GM21737 (cell line): ENCODE data around the gene SWT1.

ENCODE experiments used
- ATAC-seq: cut with Tn5 transposase; IDR thresholded peaks from one replicate; pipeline ENCODE4 v1.9.1; 2021; ENCODE audit warnings: mild to moderate bottlenecking, moderate library complexity; ENCODE audit not compliant: unreplicated experiment

The SWT1 gene, protein sequence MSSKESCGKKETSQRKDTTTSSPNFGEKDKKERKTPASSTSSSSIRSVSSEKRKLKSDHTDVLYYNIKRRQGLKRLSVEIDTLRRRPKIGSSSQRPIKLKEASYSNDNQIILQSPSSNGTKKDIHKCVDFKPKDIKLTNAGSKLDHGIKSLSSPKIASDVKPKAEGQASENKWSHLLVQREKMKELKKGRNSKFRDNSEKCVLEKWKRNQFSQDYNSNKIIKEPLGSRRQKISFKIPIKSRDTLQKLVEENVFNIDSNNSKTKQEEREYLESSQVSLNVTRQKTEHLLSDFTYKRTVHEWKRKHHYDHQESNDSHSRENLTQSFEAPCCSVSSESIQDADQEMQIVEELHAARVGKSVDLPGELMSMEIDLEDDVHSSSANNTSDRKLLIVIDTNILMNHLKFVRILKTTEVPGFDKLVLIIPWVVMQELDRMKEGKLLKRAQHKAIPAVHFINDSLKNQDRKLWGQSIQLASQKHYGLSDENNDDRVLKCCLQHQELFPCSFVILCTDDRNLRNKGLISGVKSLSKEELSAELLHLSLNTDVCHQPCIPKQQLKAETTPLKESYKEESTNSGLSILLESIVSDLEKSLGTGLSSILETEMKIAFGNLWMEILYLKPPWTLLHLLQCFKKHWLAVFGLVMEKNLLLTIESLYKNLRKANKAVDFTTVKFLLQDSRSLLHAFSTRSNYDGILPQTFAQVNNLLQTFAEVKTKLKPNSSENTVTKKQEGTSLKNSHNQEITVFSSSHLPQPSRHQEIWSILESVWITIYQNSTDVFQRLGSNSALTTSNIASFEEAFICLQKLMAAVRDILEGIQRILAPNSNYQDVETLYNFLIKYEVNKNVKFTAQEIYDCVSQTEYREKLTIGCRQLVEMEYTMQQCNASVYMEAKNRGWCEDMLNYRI

GRCh38 chr1:185156854-185157598 lies at the start of gene SWT1, which contains the start of gene TRMT1L:
SWT1 (plus strand) TSS chr1:185157167; CDS start chr1:185160842, 3,675 bp downstream.
TRMT1L (minus strand) TSS chr1:185156953; CDS start chr1:185156712, 241 bp downstream.
- ATAC-seq, result peak; percentile 93

GRCh38 chr1:185108321-185108720 lies 48.6 kb upstream of the SWT1 start:
- no peak for ATAC-seq

DNA sequence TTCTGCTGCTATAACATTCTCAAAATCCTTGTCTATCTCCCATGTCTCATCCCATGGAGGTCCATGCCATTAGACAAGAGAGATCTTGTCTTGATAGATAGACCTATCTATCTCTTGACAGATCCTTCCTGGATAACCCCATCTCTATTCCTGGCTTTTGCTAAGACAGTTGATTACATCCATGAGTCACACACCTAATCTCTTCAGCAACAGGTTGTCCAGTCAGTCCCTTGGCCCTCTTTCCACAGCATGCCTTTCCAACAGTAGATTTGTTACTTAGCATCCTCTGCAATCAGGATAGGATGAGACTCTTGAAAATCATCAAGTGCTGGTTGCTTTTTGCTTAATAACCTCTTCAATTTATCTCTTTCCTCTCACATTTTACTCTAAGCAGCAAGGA lies 46.8 kb upstream of the SWT1 start:
- no peak for ATAC-seq

- ATAC-seq, result no peak
Measured at GRCh38 chr1:185111873-185112272, 45.1 kb upstream of the SWT1 start.

- no peak for ATAC-seq
Measured at GRCh38 chr1:185112356-185112755, 44.6 kb upstream of the SWT1 start.

DNA sequence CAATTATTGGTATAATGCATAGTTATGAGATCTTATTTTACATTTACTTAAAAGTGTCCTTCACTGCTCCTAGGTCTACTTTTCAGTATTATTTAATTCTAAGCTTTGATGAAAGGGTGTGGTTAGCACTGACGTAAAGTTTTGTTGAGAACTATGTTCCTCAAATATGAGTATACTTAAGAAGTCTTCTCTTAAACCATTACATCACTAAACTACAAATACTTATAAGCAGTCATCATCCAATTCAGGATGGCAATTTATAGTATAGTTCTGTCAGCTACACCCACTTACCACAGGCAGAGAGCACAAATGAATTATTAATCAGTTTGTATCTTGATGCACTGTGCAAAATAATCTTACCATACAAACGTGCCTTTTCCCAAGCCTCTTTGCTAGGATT lies 27.3 kb upstream of the SWT1 start:
- no peak for ATAC-seq

GRCh38 chr1:185132534-185132933 lies 24.4 kb upstream of the SWT1 start:
- ATAC-seq, result no peak

DNA sequence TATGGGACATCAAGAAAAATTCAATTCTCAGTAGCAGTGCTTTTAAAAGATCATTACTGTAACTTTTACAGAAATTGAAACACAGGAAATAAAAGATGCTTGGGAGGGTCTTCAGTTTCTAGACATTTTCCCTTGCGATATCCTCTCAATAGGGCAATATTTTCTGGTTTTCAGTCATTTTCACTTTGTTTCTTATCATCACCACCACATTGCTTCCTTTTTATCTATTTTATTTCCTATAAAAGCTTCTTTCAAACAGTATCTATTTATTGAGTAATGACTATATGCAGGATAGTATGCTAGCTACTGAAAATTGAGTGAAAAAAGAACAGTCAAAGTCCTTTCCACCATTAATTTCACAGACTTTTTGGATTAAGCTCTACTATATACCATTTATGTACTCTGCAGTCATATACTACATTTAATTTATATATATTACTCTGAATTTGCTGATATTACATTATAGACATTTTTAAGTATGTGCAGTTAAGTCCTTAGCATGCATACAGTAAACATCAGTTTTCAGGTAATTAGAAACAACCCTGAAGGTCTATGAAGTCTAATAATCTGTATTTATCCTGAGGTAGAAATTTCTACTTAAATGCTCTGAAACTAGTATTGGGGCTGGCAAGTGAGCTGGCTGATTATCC lies 18.9 kb upstream of the SWT1 start:
- no peak for ATAC-seq

DNA sequence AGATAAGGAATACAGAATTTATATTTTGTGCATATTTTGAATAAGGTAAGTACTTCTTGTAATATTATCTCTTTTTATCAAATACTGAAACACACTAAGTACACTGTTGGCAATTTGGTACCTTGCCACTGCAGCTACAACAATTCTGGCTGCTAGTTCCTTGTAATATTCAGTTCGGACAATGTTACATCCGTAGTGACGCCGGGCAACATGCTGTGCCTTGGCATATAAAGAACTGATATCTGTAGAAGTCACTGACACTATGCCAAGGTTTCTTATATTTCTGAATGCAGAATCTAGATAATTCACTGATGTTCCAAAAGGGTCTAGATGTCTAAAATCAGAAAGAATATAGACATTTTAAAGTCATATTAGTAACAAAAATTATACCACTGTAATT lies 17.7 kb upstream of the SWT1 start:
- no peak for ATAC-seq

- no peak for ATAC-seq
Measured at GRCh38 chr1:185144233-185144632, 12.7 kb upstream of the SWT1 start.

GRCh38 chr1:185151215-185151614 lies 5.8 kb upstream of the SWT1 start:
- ATAC-seq, result no peak

DNA sequence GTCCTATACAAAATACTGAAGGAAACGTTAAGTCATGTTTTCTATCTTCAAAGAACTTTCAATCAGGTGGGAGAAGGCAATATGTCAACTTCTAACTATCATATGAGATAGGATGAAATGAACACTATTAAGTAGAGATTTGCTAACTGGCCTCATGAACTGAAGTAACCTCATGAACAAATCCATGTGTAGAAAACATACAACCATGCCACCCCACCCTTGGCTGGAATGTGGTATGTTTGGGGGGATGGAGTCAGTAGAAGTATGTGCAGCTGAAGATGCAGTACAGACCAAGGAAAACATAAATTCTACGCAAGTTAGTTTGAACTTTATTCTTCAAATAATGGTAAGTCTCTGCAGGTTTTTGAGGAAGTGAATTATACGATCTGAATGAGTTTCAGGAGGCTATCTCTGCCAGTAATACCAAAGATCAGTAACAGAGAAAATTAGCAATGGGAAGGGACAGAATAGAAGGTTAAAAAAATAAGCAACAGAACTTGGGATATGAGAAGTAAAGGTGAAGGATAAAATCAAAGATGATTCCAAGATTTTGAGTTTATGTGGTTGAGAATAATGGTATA lies 4.7 kb upstream of the SWT1 start:
- no peak for ATAC-seq

- ATAC-seq, result no peak
Measured at GRCh38 chr1:185154912-185155513, 2.0 kb upstream of the SWT1 start.

DNA sequence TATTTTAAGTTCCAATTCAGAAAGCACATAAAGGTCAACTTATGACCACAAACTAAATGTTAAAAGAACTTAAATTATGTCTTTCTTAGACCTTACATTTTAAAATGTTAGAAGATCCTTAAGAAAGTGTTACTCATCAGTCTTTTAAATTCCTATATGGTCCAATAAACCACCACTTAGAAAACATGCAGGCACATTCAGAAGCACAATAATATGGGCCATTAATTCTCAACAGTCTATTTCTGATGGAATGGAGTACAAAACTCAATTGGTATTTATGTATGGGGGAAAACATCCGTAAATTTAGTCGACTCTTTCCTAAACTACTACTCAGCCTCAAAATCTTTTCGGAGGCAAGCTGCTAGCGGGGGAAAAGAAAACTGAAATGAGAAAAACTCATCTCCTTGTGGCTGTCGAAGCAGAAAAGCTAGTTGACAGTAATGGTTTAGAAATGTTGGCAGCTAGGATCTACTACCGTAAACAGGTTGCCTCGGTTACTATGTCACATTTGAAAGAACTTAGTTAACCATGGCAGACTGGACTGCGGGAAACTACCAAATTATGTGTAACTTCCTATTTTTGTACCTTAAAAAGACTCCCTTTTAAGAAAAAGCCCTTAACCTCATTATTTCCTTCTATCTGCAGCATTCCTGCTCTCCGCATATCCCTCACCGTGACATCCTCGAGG lies 1.2 kb upstream of the SWT1 start:
- ATAC-seq, result no peak

DNA sequence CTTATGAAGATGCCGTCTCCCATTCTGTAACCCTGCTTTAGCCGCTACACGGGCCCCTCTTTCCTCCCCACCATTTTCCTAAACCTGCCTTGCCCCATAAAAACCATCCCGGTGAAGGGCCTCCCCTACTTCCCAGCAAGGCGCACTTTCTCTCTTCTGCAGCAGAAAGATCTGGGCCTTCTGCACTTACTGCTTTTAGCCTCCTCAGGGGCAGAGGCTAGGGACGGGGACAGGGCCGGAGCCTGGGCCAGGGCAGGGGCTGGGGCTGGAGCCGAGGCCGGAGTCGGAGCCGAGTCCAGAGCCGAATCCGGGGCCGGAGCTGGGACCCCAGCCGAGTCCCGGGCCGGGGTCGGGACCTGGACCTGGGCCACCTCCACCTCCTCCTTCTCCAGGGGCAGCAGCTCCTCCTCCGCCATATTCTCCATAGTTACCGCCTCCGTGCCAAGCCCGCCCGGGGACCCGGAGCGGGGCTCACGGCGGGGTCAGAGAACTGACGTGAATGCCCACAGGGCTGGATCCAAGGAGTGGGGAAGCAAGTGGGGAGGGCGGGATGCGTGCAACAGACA lies 596 bp upstream of the SWT1 start:
- peak; percentile 24 for ATAC-seq

- ATAC-seq, result no peak
Measured at GRCh38 chr1:185157599-185158412, 839 bp downstream of the SWT1 start.

- ATAC-seq, result no peak
Measured at GRCh38 chr1:185158800-185159199, 1.8 kb downstream of the SWT1 start.

GRCh38 chr1:185159966-185160365 lies 3.0 kb downstream of the SWT1 start:
- no peak for ATAC-seq
